PC-3 (cell line): ENCODE data around the gene SAPCD1.

Experiments
- CTCF ChIP-seq: fragments of 300-600 bp; sonication (generic); conservative IDR thresholded peaks from 2 replicates; pipeline ENCODE4 v1.5.1; 2017; ENCODE audit warnings: antibody characterized with exemption, low read depth, mild to moderate bottlenecking, low read length
- EZH2 ChIP-seq: fragments of 300-600 bp; sonication (generic); IDR thresholded peaks from one replicate; pipeline ENCODE4 v1.6.1; 2017; ENCODE audit warnings: antibody characterized with exemption, mild to moderate bottlenecking, low read length; ENCODE audit not compliant: unreplicated experiment

GRCh38 chr6:31778999-31779885 lies 16.8 kb downstream of the SAPCD1 start:
- TF ChIP-seq CTCF (no peak), EZH2 (no peak)
